NB4 (cell line): Measurements from ENCODE around the gene EIF3A.

Experiments used
- DNase-seq: peaks from one replicate; pipeline ENCODE4 v3.0.0; 2010; ENCODE audit warnings: low read depth
- H3K4me3 ChIP-seq: one replicate; pipeline ENCODE4 v1.5.1; 2011; ENCODE audit warnings: mild to moderate bottlenecking, low read depth, low read length, moderate library complexity
- MYC ChIP-seq: IDR thresholded peaks from 2 replicates; pipeline ENCODE4 v1.6.1; 2011; ENCODE audit warnings: low read depth, low read length
- POLR2A ChIP-seq: IDR thresholded peaks from 2 replicates; pipeline ENCODE4 v1.6.1; 2011; ENCODE audit warnings: mild to moderate bottlenecking; ENCODE audit not compliant: insufficient read length; ENCODE audit errors: extremely low read depth
- TF ChIP-seq, protein P1 (sequence below): IDR thresholded peaks from one replicate; pipeline ENCODE4 v1.5.1; 2012; ENCODE audit warnings: low read depth, low read length
- TF ChIP-seq, protein P2 (sequence below): IDR thresholded peaks from 2 replicates; pipeline ENCODE4 v1.6.1; 2011; ENCODE audit warnings: low read depth, low read length

EIF3A gene

DNA sequence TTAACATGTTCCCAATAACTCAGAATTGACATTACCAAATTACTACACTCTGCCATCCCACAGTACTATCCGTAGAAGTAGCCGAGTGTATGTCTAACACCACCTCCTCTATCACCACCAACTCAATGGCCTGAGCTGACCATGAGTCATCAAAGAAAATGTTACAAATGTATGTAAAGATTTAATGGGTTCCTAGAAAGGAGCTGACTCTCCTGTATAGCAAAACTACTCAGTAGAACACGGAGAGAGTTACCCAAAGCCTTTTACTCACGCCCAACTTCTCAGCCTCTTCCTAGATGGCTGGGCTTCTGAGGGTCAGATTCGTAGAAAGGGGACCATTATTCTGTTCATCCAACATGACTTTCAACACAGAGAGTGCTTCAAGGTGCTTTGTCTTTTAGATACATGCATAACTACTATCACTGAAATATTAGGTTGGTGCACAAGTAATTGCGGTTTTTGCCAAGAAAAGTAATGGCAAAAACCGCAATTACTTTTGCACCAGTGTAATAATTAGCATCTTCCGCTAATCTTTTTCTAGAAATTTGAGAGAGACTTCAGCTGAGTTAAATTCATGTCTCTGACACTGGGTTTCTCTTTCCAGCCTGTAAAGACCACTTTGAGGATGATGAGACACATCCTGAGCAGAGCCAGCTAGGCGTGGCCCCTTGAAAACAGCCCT lies 75.1 kb downstream of the EIF3A start:
- no peak for DNase-seq
- H3K4me3 ChIP-seq, result no peak overlapping the region
- TF ChIP-seq POLR2A, result no peak
- no peak for TF ChIP-seq MYC
- TF ChIP-seq, protein P1, sequence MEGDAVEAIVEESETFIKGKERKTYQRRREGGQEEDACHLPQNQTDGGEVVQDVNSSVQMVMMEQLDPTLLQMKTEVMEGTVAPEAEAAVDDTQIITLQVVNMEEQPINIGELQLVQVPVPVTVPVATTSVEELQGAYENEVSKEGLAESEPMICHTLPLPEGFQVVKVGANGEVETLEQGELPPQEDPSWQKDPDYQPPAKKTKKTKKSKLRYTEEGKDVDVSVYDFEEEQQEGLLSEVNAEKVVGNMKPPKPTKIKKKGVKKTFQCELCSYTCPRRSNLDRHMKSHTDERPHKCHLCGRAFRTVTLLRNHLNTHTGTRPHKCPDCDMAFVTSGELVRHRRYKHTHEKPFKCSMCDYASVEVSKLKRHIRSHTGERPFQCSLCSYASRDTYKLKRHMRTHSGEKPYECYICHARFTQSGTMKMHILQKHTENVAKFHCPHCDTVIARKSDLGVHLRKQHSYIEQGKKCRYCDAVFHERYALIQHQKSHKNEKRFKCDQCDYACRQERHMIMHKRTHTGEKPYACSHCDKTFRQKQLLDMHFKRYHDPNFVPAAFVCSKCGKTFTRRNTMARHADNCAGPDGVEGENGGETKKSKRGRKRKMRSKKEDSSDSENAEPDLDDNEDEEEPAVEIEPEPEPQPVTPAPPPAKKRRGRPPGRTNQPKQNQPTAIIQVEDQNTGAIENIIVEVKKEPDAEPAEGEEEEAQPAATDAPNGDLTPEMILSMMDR, result no peak
- TF ChIP-seq, protein P2, sequence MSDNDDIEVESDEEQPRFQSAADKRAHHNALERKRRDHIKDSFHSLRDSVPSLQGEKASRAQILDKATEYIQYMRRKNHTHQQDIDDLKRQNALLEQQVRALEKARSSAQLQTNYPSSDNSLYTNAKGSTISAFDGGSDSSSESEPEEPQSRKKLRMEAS, result no peak

DNA sequence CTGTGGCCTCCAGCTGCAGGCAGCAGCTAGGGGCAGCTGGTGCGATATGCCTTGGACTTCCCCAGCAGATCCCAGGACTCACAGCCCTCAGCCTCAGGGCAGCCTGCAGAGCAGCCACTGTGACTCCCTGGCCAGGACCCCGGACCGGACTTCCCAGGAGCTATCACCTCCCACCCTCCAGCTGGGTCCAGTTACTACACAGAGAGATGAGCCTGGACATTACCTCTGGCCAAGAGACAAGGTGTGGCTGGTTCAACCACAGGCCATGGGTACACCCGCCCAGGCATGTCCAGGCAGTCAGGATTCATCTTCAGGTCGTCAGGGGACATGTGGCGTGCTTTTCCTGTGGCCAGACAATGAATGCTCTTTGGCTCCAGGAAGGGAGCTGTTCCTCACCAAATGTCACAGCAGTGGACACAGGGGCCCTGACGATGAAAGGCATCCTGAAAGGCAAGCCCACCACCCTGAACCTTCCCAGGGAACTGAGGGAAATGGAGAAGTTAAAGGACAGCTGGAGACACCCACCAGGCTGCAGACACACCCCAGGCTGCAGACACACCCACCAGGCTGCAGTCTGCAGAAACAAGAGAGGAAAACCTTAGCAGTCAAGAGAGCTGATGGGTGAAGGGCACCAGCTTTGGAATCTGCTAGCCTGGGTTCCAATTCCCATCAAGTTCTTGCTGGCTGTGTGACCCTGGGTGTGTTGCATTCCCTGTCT lies 76.9 kb downstream of the EIF3A start:
- H3K4me3 ChIP-seq, result no peak overlapping the region
- DNase-seq, result no peak
- TF ChIP-seq, protein P2, result no peak
- TF ChIP-seq, protein P1, result no peak
- TF ChIP-seq MYC (no peak), POLR2A (no peak)

DNA sequence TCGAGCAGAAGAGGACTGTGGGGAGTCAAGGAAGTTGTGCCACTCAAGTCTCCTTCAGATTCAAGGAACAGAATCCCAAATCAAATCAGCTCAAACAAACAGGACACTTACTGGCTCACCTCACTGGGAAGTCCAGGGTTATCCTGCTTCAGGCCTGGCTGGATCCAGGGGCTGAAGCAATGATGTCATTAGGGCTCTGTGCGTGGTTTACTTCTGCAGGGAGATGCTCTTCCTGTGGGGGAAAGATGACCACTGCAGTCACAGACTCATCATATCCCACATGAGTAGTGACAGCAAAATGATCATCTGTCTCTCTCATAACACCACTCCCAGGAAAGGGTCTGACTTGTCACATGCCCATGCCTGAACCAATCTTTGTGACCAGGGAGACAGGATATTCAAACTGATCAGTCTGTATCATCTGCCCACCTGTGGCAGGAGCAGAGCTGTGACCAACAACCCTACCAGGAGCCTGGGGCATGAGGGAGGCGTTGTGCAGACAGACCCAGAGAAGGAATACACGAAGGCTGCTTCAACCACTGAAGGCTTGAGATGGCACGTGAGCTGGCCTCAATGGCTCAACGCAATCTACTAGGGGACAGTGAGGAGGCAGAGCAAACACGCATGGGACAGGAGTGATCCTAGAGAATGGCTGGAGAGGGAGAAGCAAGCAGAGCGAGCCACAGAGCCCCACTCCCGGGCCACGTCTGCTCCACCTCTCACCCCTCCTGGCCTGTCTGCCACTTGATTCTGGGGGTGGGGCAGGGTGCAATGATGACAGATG lies 78.7 kb downstream of the EIF3A start:
- no peak overlapping the region for H3K4me3 ChIP-seq
- TF ChIP-seq MYC (no peak), POLR2A (no peak)
- TF ChIP-seq, protein P1, result no peak
- TF ChIP-seq, protein P2, result no peak
- DNase-seq, result no peak

DNA sequence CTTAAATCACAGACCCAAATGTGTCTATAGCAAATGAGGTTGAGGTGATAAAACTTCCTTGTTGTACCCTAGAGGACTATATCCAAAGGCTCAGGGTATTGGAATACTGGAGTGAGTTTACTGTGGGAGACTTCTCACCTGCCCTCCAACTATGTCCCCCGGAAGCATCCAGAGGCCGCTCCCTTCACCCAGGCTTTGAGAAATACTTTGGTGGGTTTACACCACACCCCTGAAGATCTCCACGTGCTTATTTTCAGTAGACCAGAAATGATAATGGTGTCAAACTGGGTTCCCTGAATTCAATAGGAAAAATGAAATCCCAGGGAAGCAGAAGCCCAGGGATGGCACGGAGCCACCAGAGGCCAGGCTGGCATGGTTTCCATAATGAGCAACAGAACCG lies 82.4 kb downstream of the EIF3A start:
- TF ChIP-seq POLR2A, result no peak
- TF ChIP-seq, protein P1, result no peak
- no peak for TF ChIP-seq MYC
- TF ChIP-seq, protein P2, result no peak
- H3K4me3 ChIP-seq, result no peak overlapping the region
- DNase-seq, result no peak

DNA sequence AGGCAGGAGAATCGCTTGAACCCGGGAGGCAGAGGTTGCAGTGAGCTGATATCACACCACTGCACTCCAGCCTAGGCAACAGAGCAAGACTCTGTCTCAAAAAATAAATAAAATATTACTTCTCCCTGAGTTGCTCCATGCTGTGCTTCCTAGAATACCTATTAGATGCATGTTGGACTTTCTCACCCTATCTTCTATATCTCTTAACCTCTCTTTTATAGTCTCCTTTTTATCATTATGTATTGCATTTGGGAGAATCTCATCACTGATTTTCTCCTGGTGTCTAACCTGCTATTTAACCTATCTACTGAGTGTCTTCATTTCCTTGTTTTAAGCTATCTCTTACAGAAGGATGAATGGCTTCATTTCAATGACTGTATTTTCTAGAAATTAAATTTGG lies 83.2 kb downstream of the EIF3A start:
- H3K4me3 ChIP-seq, result no peak overlapping the region
- DNase-seq, result no peak
- TF ChIP-seq POLR2A (no peak), MYC (no peak)
- TF ChIP-seq, protein P2, result no peak
- TF ChIP-seq, protein P1, result no peak
